ENCODE measurements around the gene PIWIL4. TPM values are rescaled to one million over a fixed set of nuclear protein-coding genes. Genes with fewer than 3 reads are reported as not detected.

The PIWIL4 gene
- total and polyA plus RNA-seq, 9 of the 15 experiments (the other 6 are each of a cell fraction or from before 2014, with no cell fraction given) = 6.3 to 17.0 (median 10.8) TPM

- intact Hi-C loops (cut with micrococcal nuclease) (no loop called here), in situ Hi-C loops (cut with MboI) (no loop called here)
- H3K36me3 ChIP-seq (ENCODE audit: control insufficient read depth, insufficient read depth, low read length) = no peaks in the 10 kb centered on the region
- ChIA-PET POLR2A (no interaction called here), CTCF (ENCODE audit: low intra/inter-chr PET ratio) (no interaction called here)
- DNase-seq (ENCODE audit: extremely low read depth in 1 of 4, low spot score in 3 of 4) (no peak), FAIRE-seq (no peak), ATAC-seq (no peak)
- no peaks in the 10 kb centered on the region for H3K27me3 ChIP-seq (ENCODE audit: control insufficient read depth in 2 of 2, insufficient read depth in 2 of 2, low read length in 2 of 2)
- H3K4me3 ChIP-seq = no peak overlapping the region
- H3K4me1 ChIP-seq (replicated peaks in 1 of 2; ENCODE audit: control insufficient read depth in 2 of 2, insufficient read depth in 2 of 2, low read length in 2 of 2) = no peaks in the 10 kb centered on the region
- no peak overlapping the region for H3K9ac ChIP-seq (ENCODE audit: insufficient read depth in 1 of 2, low read depth in 2 of 2, low read length in 2 of 2)
- no peaks in the 10 kb centered on the region for H3K9me3 ChIP-seq (replicated peaks; ENCODE audit: control insufficient read depth, insufficient read depth, low read depth, low read length)
- no TSS peak for BruUV-seq (replicated peaks)
- H2AFZ ChIP-seq (ENCODE audit: low read depth, low read length) = no peak overlapping the region
- H3K79me2 ChIP-seq (ENCODE audit: control insufficient read depth, insufficient read depth, low read length) = no peaks in the 10 kb centered on the region
- WGBS (ENCODE audit: insufficient coverage, low coverage, missing lambda C conversion rate) = 48% methylated on average over 7 of the region's 7 CpGs
- H4K20me1 ChIP-seq (replicated peaks; ENCODE audit: control insufficient read depth, insufficient read depth, low read length) = no peaks in the 10 kb centered on the region
- H3K27ac ChIP-seq (ENCODE audit: extremely low read depth, low read depth, low read length) = no peak overlapping the region
- no peak overlapping the region for H3K4me2 ChIP-seq (ENCODE audit: insufficient read depth, low read length)
- H3K9me1 ChIP-seq (ENCODE audit: control insufficient read depth, insufficient read depth, low read length) = no peaks in the 10 kb centered on the region
- TF ChIP-seq, protein P1, sequence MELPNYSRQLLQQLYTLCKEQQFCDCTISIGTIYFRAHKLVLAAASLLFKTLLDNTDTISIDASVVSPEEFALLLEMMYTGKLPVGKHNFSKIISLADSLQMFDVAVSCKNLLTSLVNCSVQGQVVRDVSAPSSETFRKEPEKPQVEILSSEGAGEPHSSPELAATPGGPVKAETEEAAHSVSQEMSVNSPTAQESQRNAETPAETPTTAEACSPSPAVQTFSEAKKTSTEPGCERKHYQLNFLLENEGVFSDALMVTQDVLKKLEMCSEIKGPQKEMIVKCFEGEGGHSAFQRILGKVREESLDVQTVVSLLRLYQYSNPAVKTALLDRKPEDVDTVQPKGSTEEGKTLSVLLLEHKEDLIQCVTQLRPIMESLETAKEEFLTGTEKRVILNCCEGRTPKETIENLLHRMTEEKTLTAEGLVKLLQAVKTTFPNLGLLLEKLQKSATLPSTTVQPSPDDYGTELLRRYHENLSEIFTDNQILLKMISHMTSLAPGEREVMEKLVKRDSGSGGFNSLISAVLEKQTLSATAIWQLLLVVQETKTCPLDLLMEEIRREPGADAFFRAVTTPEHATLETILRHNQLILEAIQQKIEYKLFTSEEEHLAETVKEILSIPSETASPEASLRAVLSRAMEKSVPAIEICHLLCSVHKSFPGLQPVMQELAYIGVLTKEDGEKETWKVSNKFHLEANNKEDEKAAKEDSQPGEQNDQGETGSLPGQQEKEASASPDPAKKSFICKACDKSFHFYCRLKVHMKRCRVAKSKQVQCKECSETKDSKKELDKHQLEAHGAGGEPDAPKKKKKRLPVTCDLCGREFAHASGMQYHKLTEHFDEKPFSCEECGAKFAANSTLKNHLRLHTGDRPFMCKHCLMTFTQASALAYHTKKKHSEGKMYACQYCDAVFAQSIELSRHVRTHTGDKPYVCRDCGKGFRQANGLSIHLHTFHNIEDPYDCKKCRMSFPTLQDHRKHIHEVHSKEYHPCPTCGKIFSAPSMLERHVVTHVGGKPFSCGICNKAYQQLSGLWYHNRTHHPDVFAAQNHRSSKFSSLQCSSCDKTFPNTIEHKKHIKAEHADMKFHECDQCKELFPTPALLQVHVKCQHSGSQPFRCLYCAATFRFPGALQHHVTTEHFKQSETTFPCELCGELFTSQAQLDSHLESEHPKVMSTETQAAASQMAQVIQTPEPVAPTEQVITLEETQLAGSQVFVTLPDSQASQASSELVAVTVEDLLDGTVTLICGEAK (IDR thresholded peaks at IDR 0.05) = no peak
- TF ChIP-seq, protein P1 (CRISPR knock-in tag; IDR thresholded peaks at IDR 0.05) = no peak
- peak; percentile 53 for TF ChIP-seq CEBPB (tag; IDR thresholded peaks at IDR 0.05)
- TF ChIP-seq HNRNPH1 (optimal IDR thresholded peaks at IDR 0.05; ENCODE audit: low read depth, low read length) = no peak
- no peak for TF ChIP-seq CEBPG (CRISPR knock-in tag; IDR thresholded peaks at IDR 0.05)
- TF ChIP-seq CEBPG (tag; conservative IDR thresholded peaks at IDR 0.05 in 1 of 2, IDR thresholded peaks at IDR 0.05 in 1 of 2) = peak; percentile 58 to 77
- TF ChIP-seq ARNT (IDR thresholded peaks at IDR 0.05) = no peak
- no peak for TF ChIP-seq TAF9B (IDR thresholded peaks at IDR 0.05; ENCODE audit: partially characterized antibody)
These were observed 83.6 kb downstream of the PIWIL4 start for GRCh38 chr11:94650756-94651155.
